Measurements from ENCODE around the gene PHGDH.

PHGDH gene

DNA sequence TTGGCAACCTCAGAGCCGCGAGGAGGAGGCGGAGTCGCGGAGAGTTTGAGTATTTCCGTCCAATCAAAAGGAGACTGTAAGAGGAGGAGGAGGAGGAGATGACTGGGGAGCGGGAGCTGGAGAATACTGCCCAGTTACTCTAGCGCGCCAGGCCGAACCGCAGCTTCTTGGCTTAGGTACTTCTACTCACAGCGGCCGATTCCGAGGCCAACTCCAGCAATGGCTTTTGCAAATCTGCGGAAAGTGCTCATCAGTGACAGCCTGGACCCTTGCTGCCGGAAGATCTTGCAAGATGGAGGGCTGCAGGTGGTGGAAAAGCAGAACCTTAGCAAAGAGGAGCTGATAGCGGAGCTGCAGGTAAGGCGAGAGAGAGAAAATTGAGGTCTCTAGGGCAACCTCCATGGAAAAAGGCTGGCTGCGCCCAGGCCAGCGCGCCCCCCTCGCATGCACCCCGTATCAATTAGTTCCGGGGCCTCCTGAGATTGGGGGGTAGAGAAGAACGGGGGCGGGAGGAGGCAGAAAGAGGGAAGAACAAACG is at the start of gene PHGDH:
Gene PHGDH (plus strand): TSS at position 131 of the 538 bp plus-strand sequence. CDS start 89 bp downstream, at position 220.
- peak within 1 kb of the TSS; percentile 75 to 93 for H3K4me3 ChIP-seq (ENCODE audit: low read depth in 1 of 2, low read length in 2 of 2)
- peaks cover 28% of the 10 kb centered on the region for H3K4me1 ChIP-seq (ENCODE audit: insufficient read depth, low read length)
- peak within 1 kb of the TSS; percentile 46 for H3K9ac ChIP-seq (ENCODE audit: low read length)
- no peaks in the 10 kb centered on the region for H3K9me3 ChIP-seq (ENCODE audit: low read length)
- peak within 1 kb of the TSS; percentile 80 for H3K27ac ChIP-seq (ENCODE audit: low read depth, low read length)
- H3K27me3 ChIP-seq (ENCODE audit: control insufficient read depth in 1 of 2, insufficient read depth in 2 of 2, low read length in 2 of 2) = no peaks in the 10 kb centered on the region
- no peaks in the 10 kb centered on the region for H3K36me3 ChIP-seq (ENCODE audit: insufficient read depth, low read length)

DNA sequence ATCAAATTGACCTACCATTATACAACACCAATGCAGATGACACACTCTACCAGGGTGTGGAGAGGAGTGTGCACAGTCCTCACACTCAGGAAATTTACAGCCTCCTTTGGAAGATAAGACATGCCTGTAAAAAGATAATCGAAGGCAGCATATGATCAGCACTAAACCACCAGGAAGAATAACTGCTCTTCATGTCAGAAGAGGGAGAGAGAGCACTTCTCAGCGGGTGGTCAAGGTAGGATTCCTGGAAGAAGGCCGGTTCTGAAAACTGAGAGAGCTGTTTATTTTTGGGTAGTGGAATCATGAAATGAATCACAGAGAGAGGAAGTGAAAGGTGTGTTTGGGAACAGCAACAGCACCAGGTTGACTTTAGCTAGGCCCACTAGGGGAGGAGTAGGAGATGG is 49.7 kb upstream of the PHGDH start:
- Histone ChIP-seq H3K9me3 (ENCODE audit: low read length) (no peaks in the 10 kb centered on the region), H3K27me3 (ENCODE audit: control insufficient read depth in 1 of 2, insufficient read depth in 2 of 2, low read length in 2 of 2) (no peaks in the 10 kb centered on the region), H3K4me1 (ENCODE audit: insufficient read depth, low read length) (peaks cover 12% of the 10 kb centered on the region), H3K4me3 (ENCODE audit: low read depth in 1 of 2, low read length in 2 of 2) (no peak overlapping the region), H3K27ac (ENCODE audit: low read depth, low read length) (no peak overlapping the region), H3K9ac (ENCODE audit: low read length) (no peak overlapping the region), H3K36me3 (ENCODE audit: insufficient read depth, low read length) (no peaks in the 10 kb centered on the region)

DNA sequence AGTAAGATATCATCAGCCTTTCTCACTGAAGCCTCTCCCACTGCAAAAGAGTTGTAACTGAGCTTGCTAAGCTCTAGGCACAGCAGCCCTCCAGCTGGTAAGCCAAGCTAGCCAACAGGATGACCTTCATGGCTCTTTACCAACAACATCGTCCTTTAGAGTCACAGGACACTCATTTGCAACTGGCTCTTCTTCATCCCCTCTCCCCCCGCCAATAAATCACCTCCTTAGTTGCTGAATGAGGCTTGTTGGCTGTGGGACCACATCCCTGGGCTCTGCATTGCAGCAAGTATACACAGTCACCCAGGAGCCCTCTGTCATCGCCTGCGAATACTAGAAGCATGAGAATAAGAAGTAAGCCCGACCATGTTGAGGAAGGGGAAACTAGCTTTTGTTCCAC is 47.7 kb upstream of the PHGDH start:
- Histone ChIP-seq H3K9ac (ENCODE audit: low read length) (no peak overlapping the region), H3K9me3 (ENCODE audit: low read length) (no peaks in the 10 kb centered on the region), H3K4me3 (ENCODE audit: low read depth in 1 of 2, low read length in 2 of 2) (no peak overlapping the region), H3K36me3 (ENCODE audit: insufficient read depth, low read length) (no peaks in the 10 kb centered on the region), H3K4me1 (ENCODE audit: insufficient read depth, low read length) (peaks cover 12% of the 10 kb centered on the region), H3K27me3 (ENCODE audit: control insufficient read depth in 1 of 2, insufficient read depth in 2 of 2, low read length in 2 of 2) (no peaks in the 10 kb centered on the region), H3K27ac (ENCODE audit: low read depth, low read length) (no peak overlapping the region)

DNA sequence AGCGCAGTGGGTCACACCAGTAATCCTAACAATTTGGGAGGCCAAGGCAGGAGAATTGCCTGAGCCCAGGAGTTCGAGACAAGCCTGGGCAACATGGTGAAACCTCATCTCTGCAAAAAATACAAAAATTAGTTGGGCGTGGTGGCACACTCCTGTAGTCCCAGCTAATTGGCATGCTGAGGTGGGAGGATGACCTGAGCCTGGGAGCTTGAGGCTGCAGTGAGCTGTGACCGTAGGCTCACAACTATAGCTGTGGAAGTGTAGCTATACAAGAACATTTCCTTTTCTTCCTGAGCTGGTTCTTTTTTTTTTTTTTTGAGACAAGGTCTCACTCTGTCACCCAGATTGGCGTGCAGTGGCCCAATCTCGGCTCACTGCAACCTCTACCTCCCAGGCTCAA is 44.6 kb upstream of the PHGDH start:
- Histone ChIP-seq H3K9me3 (ENCODE audit: low read length) (no peaks in the 10 kb centered on the region), H3K4me1 (ENCODE audit: insufficient read depth, low read length) (no peaks in the 10 kb centered on the region), H3K4me3 (ENCODE audit: low read depth in 1 of 2, low read length in 2 of 2) (no peak overlapping the region), H3K27ac (ENCODE audit: low read depth, low read length) (no peak overlapping the region), H3K9ac (ENCODE audit: low read length) (no peak overlapping the region), H3K27me3 (ENCODE audit: control insufficient read depth in 1 of 2, insufficient read depth in 2 of 2, low read length in 2 of 2) (no peaks in the 10 kb centered on the region), H3K36me3 (ENCODE audit: insufficient read depth, low read length) (no peaks in the 10 kb centered on the region)

DNA sequence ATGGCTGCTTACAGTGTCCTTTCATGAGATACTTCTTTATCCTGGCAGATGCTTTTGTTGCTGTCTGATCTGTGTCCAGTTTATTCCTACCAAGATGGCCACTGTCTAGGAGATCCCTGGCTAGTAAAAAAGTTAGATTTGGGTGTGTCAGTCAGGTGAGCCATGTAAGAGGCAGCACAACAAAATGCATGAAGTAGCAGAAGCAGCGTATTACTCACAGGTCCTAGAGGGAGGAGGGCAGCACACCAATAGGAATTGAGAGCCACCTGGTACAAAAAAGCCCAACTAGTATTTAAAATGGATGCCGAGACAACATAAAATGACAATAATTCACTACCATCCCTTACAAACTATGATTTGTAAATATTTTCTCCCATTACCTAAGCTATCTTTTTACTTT is 40.8 kb upstream of the PHGDH start:
- Histone ChIP-seq H3K36me3 (ENCODE audit: insufficient read depth, low read length) (no peaks in the 10 kb centered on the region), H3K27me3 (ENCODE audit: control insufficient read depth in 1 of 2, insufficient read depth in 2 of 2, low read length in 2 of 2) (no peaks in the 10 kb centered on the region), H3K4me3 (ENCODE audit: low read depth in 1 of 2, low read length in 2 of 2) (no peak overlapping the region), H3K27ac (ENCODE audit: low read depth, low read length) (no peak overlapping the region), H3K9me3 (ENCODE audit: low read length) (no peaks in the 10 kb centered on the region), H3K9ac (ENCODE audit: low read length) (no peak overlapping the region), H3K4me1 (ENCODE audit: insufficient read depth, low read length) (no peaks in the 10 kb centered on the region)

DNA sequence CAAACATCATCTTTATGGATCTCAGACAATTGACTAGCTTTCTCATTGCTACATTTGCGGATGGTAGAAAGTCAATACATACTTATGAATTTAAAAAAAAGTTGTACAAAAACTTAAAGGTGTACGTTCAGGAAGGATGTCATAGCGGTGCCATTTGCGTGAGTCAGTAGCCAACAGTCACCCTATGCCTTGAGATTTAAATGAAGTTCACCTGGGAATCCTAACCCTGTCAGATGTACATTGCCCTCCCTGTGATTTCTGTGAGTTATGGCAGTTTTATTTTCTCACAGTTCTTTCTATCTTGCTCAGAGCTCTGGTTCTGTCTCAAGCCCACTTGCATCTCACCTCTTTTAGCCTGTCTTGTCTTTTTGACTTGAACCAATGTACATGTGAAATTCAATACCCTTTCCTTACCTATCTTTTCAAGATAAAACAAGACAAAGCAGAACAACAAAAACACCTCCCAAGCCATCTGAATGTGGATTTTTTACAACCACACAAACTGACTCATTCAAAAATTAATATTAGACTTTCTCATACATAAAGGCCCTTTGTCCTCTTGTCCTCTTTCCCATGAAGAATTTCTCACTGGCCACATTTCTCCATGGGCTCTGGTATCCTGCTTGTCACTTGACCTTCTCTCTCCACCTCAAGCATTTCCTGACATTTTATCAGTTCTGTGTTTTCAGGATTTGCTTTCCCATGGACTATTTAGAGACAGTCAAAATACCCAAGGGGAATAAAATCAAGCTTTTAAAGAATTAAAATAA is 38.4 kb upstream of the PHGDH start:
- Histone ChIP-seq H3K4me3 (ENCODE audit: low read depth in 1 of 2, low read length in 2 of 2) (no peak overlapping the region), H3K9me3 (ENCODE audit: low read length) (no peaks in the 10 kb centered on the region), H3K4me1 (ENCODE audit: insufficient read depth, low read length) (no peaks in the 10 kb centered on the region), H3K36me3 (ENCODE audit: insufficient read depth, low read length) (no peaks in the 10 kb centered on the region), H3K9ac (ENCODE audit: low read length) (no peak overlapping the region), H3K27ac (ENCODE audit: low read depth, low read length) (no peak overlapping the region), H3K27me3 (ENCODE audit: control insufficient read depth in 1 of 2, insufficient read depth in 2 of 2, low read length in 2 of 2) (no peaks in the 10 kb centered on the region)

DNA sequence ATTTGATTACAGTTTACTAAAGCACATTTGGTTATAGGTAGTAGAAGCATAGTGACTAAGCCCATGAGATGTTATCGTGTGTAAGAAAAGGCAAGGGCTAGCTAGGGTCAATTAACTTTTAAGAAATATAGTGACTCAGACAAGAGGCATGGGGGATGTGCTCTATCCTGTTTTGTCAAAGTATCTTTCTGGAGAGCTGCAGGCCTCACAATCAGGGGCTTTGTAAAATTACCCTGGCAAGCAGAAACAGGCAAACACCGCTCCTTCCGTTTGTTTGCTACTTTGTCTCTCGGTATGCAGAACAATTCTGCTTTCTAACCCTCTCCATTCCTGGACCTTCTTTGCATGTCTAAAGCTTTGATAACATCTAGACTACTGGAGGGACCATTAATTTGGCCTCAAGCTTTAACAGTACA is 37.6 kb upstream of the PHGDH start:
- Histone ChIP-seq H3K4me3 (ENCODE audit: low read depth in 1 of 2, low read length in 2 of 2) (no peak overlapping the region), H3K4me1 (ENCODE audit: insufficient read depth, low read length) (no peaks in the 10 kb centered on the region), H3K9ac (ENCODE audit: low read length) (no peak overlapping the region), H3K27ac (ENCODE audit: low read depth, low read length) (no peak overlapping the region), H3K36me3 (ENCODE audit: insufficient read depth, low read length) (no peaks in the 10 kb centered on the region), H3K9me3 (ENCODE audit: low read length) (no peaks in the 10 kb centered on the region), H3K27me3 (ENCODE audit: control insufficient read depth in 1 of 2, insufficient read depth in 2 of 2, low read length in 2 of 2) (no peaks in the 10 kb centered on the region)

DNA sequence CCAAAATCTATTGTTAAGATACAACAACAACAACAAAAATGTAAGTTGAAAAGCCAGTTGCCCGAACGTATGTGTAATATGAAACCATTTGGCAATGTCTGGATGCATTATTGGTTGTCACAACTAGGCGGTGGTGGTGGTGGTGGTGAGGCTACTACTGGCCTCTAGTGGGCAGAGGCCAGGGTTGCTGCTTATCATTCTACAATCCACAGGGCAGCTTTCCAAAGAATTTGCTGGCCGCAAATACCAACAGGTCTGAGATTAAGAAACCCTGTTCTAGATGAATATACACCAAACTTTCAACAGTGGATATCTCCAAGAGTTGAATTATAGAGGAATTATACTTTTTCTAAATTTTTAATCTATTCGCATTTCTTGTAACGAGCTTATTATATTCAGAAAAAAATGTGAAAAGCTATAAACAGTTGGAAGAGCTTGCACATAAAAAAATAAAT is 36.9 kb upstream of the PHGDH start:
- H3K27me3 ChIP-seq (ENCODE audit: control insufficient read depth in 1 of 2, insufficient read depth in 2 of 2, low read length in 2 of 2) = no peaks in the 10 kb centered on the region
- H3K4me3 ChIP-seq (ENCODE audit: low read depth in 1 of 2, low read length in 2 of 2) = peak overlapping the region in 1 of 2 donors; percentile 62
- no peak overlapping the region for H3K9ac ChIP-seq (ENCODE audit: low read length)
- H3K9me3 ChIP-seq (ENCODE audit: low read length) = no peaks in the 10 kb centered on the region
- H3K27ac ChIP-seq (ENCODE audit: low read depth, low read length) = no peak overlapping the region
- no peaks in the 10 kb centered on the region for H3K36me3 ChIP-seq (ENCODE audit: insufficient read depth, low read length)
- no peaks in the 10 kb centered on the region for H3K4me1 ChIP-seq (ENCODE audit: insufficient read depth, low read length)

DNA sequence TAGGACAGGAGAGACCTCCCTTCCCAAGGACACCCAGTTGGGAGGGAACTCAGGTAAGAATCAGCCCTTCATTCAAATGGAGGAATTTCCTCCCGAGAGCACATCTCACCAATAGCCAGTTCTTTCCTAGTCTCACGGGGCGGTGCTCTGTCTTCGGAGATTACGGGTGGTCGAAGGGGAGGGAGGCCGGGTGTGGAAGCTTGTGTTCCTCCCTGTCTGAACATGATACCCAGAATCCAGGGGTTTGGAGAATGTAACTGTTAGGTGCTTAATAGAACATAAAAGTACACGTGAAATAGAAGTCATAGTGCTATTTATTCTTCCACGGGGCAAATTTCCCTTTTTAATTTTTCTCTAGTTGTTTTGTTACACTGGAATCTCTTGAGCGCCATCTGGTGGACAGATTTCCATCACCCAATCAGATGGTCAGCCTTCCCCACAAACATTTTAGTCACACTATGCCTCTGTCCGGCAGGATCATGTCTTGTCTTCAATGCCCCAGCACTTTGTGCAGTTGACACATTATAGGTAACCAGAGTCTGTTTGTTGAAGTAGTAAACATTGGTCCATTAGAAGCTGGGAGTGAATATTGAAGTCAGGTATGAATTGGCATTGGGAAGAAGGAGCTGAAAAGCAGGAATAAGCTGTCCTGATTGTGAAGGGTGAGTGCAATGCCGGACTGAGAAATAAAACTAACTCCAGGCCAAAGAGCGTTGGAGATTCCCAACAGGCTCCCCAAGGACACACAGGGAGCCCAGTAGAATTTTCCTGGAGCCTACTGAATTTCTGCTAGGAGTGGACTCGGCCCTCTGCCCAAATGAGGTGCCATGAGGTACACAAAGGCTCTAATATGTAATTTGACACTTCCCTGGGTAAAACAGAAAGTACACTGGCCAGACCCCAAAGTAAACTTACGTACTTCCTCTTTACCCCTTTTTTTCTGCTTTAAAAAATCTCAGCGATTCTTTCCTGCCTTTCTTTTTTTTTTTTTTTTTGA is 36.1 kb upstream of the PHGDH start:
- H3K4me1 ChIP-seq (ENCODE audit: insufficient read depth, low read length) = no peaks in the 10 kb centered on the region
- no peaks in the 10 kb centered on the region for H3K27me3 ChIP-seq (ENCODE audit: control insufficient read depth in 1 of 2, insufficient read depth in 2 of 2, low read length in 2 of 2)
- H3K4me3 ChIP-seq (ENCODE audit: low read depth in 1 of 2, low read length in 2 of 2) = peak overlapping the region; percentile 16 to 62
- no peaks in the 10 kb centered on the region for H3K36me3 ChIP-seq (ENCODE audit: insufficient read depth, low read length)
- no peak overlapping the region for H3K27ac ChIP-seq (ENCODE audit: low read depth, low read length)
- H3K9me3 ChIP-seq (ENCODE audit: low read length) = no peaks in the 10 kb centered on the region
- H3K9ac ChIP-seq (ENCODE audit: low read length) = no peak overlapping the region

DNA sequence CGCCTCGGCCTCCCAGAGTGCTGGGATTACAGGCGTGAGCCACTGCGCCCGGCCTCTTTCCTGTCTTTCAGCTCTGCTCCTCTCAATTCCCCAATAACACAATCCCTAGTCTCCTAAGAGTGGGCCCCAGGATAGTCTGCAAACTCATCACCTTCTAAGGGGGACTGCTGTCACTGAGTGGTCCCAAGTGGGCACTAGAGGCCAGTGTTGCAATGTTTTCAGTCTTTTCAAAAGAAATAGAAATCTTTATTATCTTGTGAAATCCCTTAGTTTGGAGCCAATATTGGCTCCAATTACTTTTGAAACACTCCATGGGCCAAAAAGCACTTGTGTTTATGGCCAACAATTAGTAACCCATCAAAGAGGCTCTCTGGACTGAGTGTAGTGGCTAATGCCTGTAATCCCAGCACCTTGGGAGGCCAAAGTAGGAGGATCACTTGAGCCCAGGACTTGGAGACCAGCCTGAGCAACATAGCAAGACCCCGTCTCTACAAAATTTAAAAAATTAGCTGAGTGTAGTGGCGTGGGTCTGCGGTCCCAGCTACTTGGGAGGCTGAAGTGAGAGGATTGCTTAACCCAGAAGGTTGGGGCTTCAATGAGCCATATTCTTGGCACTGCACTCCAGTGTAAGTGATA is 35.0 kb upstream of the PHGDH start:
- no peak overlapping the region for H3K9ac ChIP-seq (ENCODE audit: low read length)
- H3K36me3 ChIP-seq (ENCODE audit: insufficient read depth, low read length) = no peaks in the 10 kb centered on the region
- H3K27me3 ChIP-seq (ENCODE audit: control insufficient read depth in 1 of 2, insufficient read depth in 2 of 2, low read length in 2 of 2) = no peaks in the 10 kb centered on the region
- no peak overlapping the region for H3K27ac ChIP-seq (ENCODE audit: low read depth, low read length)
- H3K4me1 ChIP-seq (ENCODE audit: insufficient read depth, low read length) = no peaks in the 10 kb centered on the region
- H3K9me3 ChIP-seq (ENCODE audit: low read length) = no peaks in the 10 kb centered on the region
- H3K4me3 ChIP-seq (ENCODE audit: low read depth in 1 of 2, low read length in 2 of 2) = no peak overlapping the region

DNA sequence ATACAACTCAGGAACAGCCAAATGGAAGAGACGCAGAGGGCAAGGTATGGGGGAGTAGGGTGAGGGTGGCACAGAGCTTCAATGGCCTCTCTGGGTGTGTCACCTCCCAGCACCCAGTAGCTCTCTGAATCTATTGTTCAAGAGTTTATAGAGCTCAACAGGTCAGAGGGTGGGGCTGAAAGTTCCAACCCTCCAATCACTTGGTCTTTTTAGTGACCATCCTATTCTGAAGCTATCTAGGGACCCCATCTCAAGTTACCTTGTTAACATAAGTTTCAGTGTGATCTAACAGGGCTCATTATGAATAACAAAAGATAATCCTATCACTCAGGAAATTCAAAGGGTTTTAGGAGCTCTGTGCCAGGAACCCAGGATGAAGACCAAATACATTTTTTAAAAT is 32.5 kb upstream of the PHGDH start:
- Histone ChIP-seq H3K9ac (ENCODE audit: low read length) (no peak overlapping the region), H3K4me3 (ENCODE audit: low read depth in 1 of 2, low read length in 2 of 2) (no peak overlapping the region), H3K36me3 (ENCODE audit: insufficient read depth, low read length) (no peaks in the 10 kb centered on the region)

More for the DNA sequence above, 32.5 kb upstream of the PHGDH start:
- H3K27me3 ChIP-seq (ENCODE audit: control insufficient read depth in 1 of 2, insufficient read depth in 2 of 2, low read length in 2 of 2) = no peaks in the 10 kb centered on the region
- H3K9me3 ChIP-seq (ENCODE audit: low read length) = no peaks in the 10 kb centered on the region
- H3K4me1 ChIP-seq (ENCODE audit: insufficient read depth, low read length) = no peaks in the 10 kb centered on the region
- H3K27ac ChIP-seq (ENCODE audit: low read depth, low read length) = no peak overlapping the region
